ACC112 (cell line): ENCODE data around the gene ANAPC10.
A peak's percentile ranks its signal among the peaks of the same experiment; 100 is the strongest.

Experiments used
- H2AFZ ChIP-seq: fragments of 200-600 bp; sonication (generic); one replicate; pipeline ENCODE4 v1.6.0; 2017; ENCODE audit warnings: antibody characterized with exemption, low read length; ENCODE audit not compliant: unreplicated experiment
- H3K27ac ChIP-seq: fragments of 200-600 bp; sonication (generic); 2 replicates; pipeline ENCODE4 v1.5.1; 2014; ENCODE audit warnings: low read depth, mild to moderate bottlenecking, antibody characterized with exemption, low read length, moderate library complexity
- H3K27me3 ChIP-seq: fragments of 200-600 bp; sonication (generic); 2 replicates; pipeline ENCODE4 v1.6.1; 2014; ENCODE audit warnings: mild to moderate bottlenecking, antibody characterized with exemption, low read length, moderate library complexity, mixed read lengths; ENCODE audit not compliant: insufficient read depth
- H3K36me3 ChIP-seq: fragments of 200-600 bp; sonication (generic); 2 replicates; pipeline ENCODE4 v1.6.1; 2016; ENCODE audit warnings: mild to moderate bottlenecking, antibody characterized with exemption, low read length, moderate library complexity, mixed read lengths; ENCODE audit not compliant: insufficient read depth
- H3K4me1 ChIP-seq: fragments of 200-600 bp; sonication (generic); one replicate; pipeline ENCODE4 v1.6.1; 2016; ENCODE audit warnings: low read length, mixed read lengths; ENCODE audit not compliant: insufficient read depth, unreplicated experiment, control insufficient read depth
- H3K4me3 ChIP-seq: fragments of 200-600 bp; sonication (generic); 2 replicates; pipeline ENCODE4 v1.5.1; 2014; ENCODE audit warnings: mild to moderate bottlenecking, low read depth, low read length
- H3K79me2 ChIP-seq: fragments of 200-600 bp; sonication (generic); one replicate; pipeline ENCODE4 v1.6.0; 2016; ENCODE audit warnings: low read length; ENCODE audit not compliant: control insufficient read depth, unreplicated experiment, insufficient read depth

Gene ANAPC10

GRCh38 chr4:145047151-145047550 is 50.8 kb downstream of the ANAPC10 start:
- Histone ChIP-seq H3K79me2 (peaks cover 3% of the 10 kb centered on the region), H2AFZ (no peak overlapping the region), H3K4me1 (peaks cover 30% of the 10 kb centered on the region), H3K4me3 (no peak overlapping the region), H3K36me3 (peaks cover 12% of the 10 kb centered on the region; the same call in 1 of the 2 replicates), H3K27me3 (no peaks in the 10 kb centered on the region), H3K27ac (no peak overlapping the region)

DNA sequence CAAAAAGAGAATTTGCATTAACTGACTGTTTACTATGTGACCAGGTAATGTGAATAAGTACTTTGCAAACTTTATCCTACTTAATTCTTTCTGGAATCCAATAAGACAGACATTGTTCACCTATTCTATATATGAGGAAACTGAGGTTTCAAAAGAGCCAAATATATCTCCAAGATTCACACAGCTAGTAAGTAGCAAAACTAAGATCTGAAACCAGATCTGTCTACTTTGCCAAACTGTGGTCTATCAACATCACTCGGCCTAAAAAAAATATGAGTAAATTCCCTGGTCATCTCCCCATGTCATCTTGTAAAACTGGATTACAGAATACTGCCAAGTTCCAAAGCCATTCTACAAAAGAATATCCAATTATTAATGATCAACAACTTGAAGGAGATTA is 52.8 kb downstream of the ANAPC10 start:
- no peak overlapping the region for H3K4me3 ChIP-seq
- no peaks in the 10 kb centered on the region for H3K27me3 ChIP-seq
- no peak overlapping the region for H3K27ac ChIP-seq
- H2AFZ ChIP-seq, result no peak overlapping the region
- H3K36me3 ChIP-seq, result peaks cover 4% of the 10 kb centered on the region; the same call in 1 of the 2 replicates
- peaks cover 3% of the 10 kb centered on the region for H3K79me2 ChIP-seq
- peaks cover 30% of the 10 kb centered on the region for H3K4me1 ChIP-seq

- peak overlapping the region; percentile 9; the same call in 1 of the 2 replicates for H3K4me3 ChIP-seq
- peaks cover 30% of the 10 kb centered on the region for H3K4me1 ChIP-seq
- peaks cover 3% of the 10 kb centered on the region for H3K79me2 ChIP-seq
- H3K27ac ChIP-seq, result no peak overlapping the region
- no peak overlapping the region for H2AFZ ChIP-seq
- no peaks in the 10 kb centered on the region for H3K36me3 ChIP-seq
- H3K27me3 ChIP-seq, result no peaks in the 10 kb centered on the region
Observed at GRCh38 chr4:145044341-145044740, 53.7 kb downstream of the ANAPC10 start.

- Histone ChIP-seq H3K27me3 (no peaks in the 10 kb centered on the region), H3K79me2 (peaks cover 3% of the 10 kb centered on the region), H3K36me3 (no peaks in the 10 kb centered on the region), H2AFZ (no peak overlapping the region), H3K27ac (no peak overlapping the region), H3K4me1 (peaks cover 24% of the 10 kb centered on the region), H3K4me3 (no peak overlapping the region)
Observed at GRCh38 chr4:145043306-145043705, 54.7 kb downstream of the ANAPC10 start.

- Histone ChIP-seq H3K4me1 (peaks cover 24% of the 10 kb centered on the region), H3K79me2 (peaks cover 3% of the 10 kb centered on the region)
Observed at GRCh38 chr4:145042601-145043285, 55.3 kb downstream of the ANAPC10 start.

DNA sequence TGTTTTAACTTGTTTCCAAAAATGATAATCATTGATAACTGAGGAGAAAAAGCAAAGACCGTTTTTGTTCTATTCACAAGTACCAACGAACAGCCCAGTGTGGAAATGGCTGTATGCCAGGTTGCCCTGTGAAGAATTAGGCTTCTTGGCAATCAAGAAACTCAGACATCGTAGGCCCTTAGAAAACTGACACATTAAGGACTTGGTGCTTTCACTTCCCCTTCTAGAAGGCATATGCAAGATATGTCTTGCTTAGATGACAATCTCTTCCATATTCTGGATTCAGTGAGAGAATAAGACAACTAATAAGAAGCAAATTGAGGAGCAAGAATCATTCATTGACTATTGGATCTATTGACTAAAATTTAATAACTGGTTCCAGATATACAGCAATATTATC is 56.6 kb downstream of the ANAPC10 start:
- Histone ChIP-seq H3K4me3 (no peak overlapping the region), H3K79me2 (peaks cover 3% of the 10 kb centered on the region), H3K27me3 (no peaks in the 10 kb centered on the region), H3K4me1 (peaks cover 22% of the 10 kb centered on the region), H3K27ac (no peak overlapping the region), H3K36me3 (no peaks in the 10 kb centered on the region), H2AFZ (no peak overlapping the region)

More at GRCh38 chr4:145042601-145043285, 55.3 kb downstream of the ANAPC10 start:
- Histone ChIP-seq H3K27ac (no peak overlapping the region), H3K4me3 (no peak overlapping the region), H2AFZ (no peak overlapping the region), H3K36me3 (no peaks in the 10 kb centered on the region), H3K27me3 (no peaks in the 10 kb centered on the region)

- Histone ChIP-seq H2AFZ (no peak overlapping the region), H3K27me3 (no peaks in the 10 kb centered on the region), H3K36me3 (peaks cover 13% of the 10 kb centered on the region; the same call in 1 of the 2 replicates), H3K79me2 (no peaks in the 10 kb centered on the region), H3K27ac (no peak overlapping the region), H3K4me3 (no peak overlapping the region), H3K4me1 (peaks cover 7% of the 10 kb centered on the region)
Observed at GRCh38 chr4:145035494-145036136, 62.4 kb downstream of the ANAPC10 start.

GRCh38 chr4:145034727-145035211 is 63.2 kb downstream of the ANAPC10 start:
- Histone ChIP-seq H3K27ac (peak overlapping the region; percentile 62), H3K79me2 (no peaks in the 10 kb centered on the region), H3K4me1 (peaks cover 7% of the 10 kb centered on the region), H3K4me3 (no peak overlapping the region), H3K36me3 (peaks cover 13% of the 10 kb centered on the region; the same call in 1 of the 2 replicates), H3K27me3 (no peaks in the 10 kb centered on the region), H2AFZ (peak overlapping the region; percentile 85)

DNA sequence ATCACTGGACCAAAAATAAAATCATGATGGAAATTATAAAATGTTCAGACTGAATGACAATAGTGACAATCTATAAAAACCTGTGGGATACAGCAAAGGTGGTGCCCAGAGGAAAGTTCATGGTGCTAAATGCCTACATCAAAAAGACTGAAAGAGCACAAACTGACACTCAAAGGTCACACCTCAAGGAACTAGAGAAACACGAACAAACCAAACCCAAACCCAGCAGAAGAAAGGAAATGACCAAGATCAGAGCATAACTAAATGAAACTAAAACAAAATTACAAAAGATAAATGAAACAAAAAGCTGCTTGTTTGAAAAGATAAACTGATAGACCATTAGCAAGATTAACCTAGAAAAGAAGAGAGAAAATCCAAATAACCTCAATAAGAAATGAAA is 78.7 kb downstream of the ANAPC10 start:
- no peak overlapping the region for H2AFZ ChIP-seq
- no peaks in the 10 kb centered on the region for H3K4me1 ChIP-seq
- H3K36me3 ChIP-seq, result no peaks in the 10 kb centered on the region
- H3K27ac ChIP-seq, result no peak overlapping the region
- no peaks in the 10 kb centered on the region for H3K27me3 ChIP-seq
- H3K79me2 ChIP-seq, result peaks cover 3% of the 10 kb centered on the region
- H3K4me3 ChIP-seq, result no peak overlapping the region

DNA sequence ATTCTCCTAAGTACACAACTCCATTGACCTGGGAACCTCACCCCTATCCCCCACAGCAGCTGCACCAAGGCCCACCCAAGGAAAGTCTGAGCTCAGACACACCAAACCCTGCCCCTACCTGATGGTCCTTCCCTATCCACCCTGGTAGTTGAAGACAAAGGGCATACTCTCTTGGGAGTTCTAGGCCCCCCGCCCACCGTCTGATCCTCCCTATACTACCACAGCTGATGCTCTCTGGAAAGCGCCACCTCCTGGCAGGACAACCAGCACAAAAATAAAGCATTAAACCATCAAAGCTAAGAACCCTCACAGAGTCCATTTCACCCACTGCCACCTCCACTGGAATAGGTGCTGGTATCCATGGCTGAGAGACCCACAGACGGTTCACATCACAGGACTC is 83.6 kb downstream of the ANAPC10 start:
- Histone ChIP-seq H3K4me1 (peaks cover 18% of the 10 kb centered on the region), H3K27me3 (no peaks in the 10 kb centered on the region), H3K79me2 (peaks cover 9% of the 10 kb centered on the region), H3K27ac (no peak overlapping the region), H3K4me3 (no peak overlapping the region), H3K36me3 (0 out of 2 replicates have a peak, but pooled peaks cover 5% of the 10 kb centered on the region), H2AFZ (no peak overlapping the region)

DNA sequence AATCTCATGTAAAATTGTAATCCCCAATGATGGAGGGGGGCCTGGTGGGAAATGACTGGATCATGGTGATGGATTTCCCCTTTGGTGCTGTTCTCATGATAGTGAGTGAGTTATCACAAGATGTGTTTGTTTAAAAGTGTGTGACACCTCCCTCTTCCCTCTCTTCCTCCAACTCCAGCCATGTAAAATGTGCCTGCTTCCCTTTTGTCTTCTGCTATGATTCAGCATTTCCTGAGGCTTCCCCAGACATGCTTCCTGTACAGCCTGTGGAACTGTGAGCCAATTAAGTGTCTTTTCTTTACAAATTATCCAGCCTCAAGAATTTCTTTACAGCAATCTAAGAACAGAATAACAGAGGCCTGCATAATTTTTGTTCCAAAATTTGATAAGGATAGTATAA is 85.2 kb downstream of the ANAPC10 start:
- H2AFZ ChIP-seq, result no peak overlapping the region
- H3K27ac ChIP-seq, result peak overlapping the region; percentile 85
- H3K4me1 ChIP-seq, result peaks cover 18% of the 10 kb centered on the region
- H3K79me2 ChIP-seq, result peaks cover 9% of the 10 kb centered on the region
- 0 out of 2 replicates have a peak, but pooled peaks cover 5% of the 10 kb centered on the region for H3K36me3 ChIP-seq
- H3K27me3 ChIP-seq, result no peaks in the 10 kb centered on the region
- H3K4me3 ChIP-seq, result no peak overlapping the region; the same call in 1 of the 2 replicates
